Fibroblast of mammary gland (primary cell): ENCODE results near the gene PDE6D.
A peak's percentile ranks its signal among the peaks of the same experiment; 100 is the strongest.

Experiments
- DNase-seq: peaks from one replicate; pipeline ENCODE4 v3.0.0-alpha.2; 2010; ENCODE audit warnings: low read depth
- H3K4me3 ChIP-seq: 2 replicates; pipeline ENCODE4 v1.5.1; 2011; ENCODE audit warnings: low read depth, mild to moderate bottlenecking, low read length, moderate library complexity; ENCODE audit not compliant: control insufficient read depth
- CTCF ChIP-seq: conservative IDR thresholded peaks from 2 replicates; pipeline ENCODE4 v1.5.1; 2011; ENCODE audit warnings: low read depth, low read length, inconsistent platforms; ENCODE audit not compliant: control insufficient read depth, insufficient read depth

Gene PDE6D

DNA sequence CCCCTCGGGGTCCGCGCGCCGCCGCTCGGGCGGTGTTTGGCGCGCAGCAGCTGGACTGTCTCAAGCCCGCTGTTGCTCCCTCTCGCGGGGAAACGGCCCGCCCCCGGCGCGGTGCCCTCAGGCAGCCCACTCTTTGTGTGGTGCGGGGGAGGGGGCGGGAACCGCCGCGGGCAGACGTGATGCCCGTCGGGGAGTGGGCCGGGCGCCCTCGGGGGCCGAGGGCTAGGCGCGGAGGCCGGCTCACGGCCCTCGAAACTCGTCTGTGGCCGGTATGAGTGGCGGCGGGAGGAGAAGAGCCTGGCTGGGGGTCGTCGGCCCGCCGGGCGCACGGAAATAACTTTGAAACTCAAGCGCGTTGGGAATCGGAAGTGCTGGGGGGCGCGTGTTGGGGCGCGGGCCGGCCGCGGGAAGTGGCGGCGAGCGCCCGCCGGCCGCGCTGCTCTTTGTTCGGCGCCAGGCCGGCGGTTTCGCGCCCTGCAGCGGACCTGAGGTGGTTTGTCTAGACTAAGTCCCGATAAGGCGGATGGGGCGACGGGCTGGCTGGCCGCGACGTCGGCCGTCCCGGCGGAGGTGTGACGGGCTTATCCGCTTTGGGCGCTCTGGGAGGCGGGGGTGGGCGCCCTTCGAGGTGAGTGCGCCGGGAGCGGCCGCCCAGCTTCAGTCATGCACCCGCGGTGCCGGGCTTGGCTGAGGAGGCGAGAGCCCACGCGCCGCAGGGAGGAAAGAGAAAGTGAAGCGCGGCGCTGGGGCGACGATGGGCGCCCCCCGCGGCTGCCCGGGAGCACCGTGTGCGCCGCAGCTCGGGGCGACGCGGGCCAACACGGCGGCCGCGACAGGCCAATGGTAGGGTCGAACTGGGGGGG, 72.1 kb downstream of the PDE6D start:
- peak; percentile 25 for DNase-seq
- no peak for TF ChIP-seq CTCF
- H3K4me3 ChIP-seq: peak overlapping the region; percentile 75

DNA sequence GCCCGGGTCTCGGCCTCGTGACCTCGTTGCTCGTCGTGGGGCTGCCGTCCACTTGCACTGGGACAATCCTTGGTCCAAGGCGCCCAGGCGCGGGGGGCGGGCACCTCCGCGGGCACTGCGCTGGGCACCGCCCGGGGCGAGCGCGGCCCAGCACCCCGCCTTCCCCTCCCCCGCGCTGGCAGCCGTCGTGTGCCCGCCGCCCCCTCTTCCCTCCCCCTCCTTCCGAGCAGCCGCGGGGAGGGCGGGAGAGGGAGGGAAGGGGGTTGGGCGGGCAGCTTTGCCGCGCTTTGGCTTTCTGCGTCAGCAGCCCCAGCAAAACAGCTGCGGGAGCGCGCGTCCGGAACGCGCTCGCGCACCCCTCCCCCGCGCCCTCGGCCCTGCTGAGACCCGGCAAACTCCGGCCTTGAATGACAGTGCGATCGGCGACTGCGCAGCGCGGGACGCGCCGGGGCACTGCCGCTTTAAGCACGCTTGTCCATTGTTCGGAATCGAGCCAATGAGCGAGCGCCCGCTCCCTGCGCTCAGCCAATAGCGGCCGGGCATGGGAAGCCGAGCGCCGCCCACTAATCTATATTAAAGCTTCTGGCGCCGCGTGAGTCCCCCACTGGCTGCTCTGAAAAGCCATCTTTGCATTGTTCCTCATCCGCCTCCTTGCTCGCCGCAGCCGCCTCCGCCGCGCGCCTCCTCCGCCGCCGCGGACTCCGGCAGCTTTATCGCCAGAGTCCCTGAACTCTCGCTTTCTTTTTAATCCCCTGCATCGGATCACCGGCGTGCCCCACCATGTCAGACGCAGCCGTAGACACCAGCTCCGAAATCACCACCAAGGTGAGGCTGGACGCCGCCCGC, 72.9 kb downstream of the PDE6D start, which contains the start of gene PTMA:
TSS of gene PTMA (plus strand) at position 599 of the 846 bp plus-strand sequence. CDS start at position 781, 182 bp downstream.
- TF ChIP-seq CTCF: no peak
- peak; percentile 100 for DNase-seq
- peak within 1 kb of the TSS; percentile 75 for H3K4me3 ChIP-seq

DNA sequence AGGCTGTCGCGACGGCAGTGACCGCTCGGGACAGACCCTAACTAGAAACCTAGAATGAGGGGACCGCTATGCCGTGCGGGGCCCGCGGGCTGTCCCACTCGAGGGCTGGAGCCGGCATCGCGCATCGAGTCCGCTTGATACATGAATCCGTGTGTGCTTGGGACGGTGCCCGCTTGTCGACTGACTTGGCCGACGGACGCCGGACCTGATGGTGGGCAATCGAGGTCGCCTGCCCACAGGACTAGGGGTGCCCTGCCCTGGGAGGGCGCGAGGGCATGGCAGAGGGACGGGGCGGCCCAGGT, 73.5 kb downstream of the PDE6D start:
- DNase-seq: peak; percentile 43
- H3K4me3 ChIP-seq: peak overlapping the region; percentile 71

GRCh38 chr2:231706731-231707624, 74.1 kb downstream of the PDE6D start:
- peak; percentile 99 for DNase-seq

More for the DNA sequence above, 73.5 kb downstream of the PDE6D start:
- TF ChIP-seq CTCF: no peak

DNA sequence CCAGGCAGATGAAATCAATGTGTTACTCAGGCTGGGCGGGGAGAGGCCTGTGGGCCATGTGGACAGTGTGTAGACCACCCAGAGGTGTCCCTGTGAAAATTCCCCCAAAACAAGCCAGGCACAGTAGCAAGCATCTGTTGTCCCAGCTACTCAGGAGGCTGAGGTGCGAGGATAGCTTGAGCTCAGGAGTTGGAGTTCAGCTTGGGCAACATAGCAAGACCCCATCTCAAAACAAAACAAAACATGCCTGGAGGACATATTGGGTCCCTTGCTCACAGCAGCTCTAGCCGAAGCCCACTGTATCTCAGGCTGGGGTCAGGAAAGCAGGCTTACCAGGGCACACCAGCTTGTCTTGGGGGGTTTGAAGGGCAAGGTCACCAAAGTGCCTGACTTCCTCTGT, 77.1 kb downstream of the PDE6D start:
- H3K4me3 ChIP-seq: no peak overlapping the region
- no peak for TF ChIP-seq CTCF
- no peak for DNase-seq

More at GRCh38 chr2:231706731-231707624, 74.1 kb downstream of the PDE6D start:
- TF ChIP-seq CTCF: peak; percentile 77
- peak overlapping the region; percentile 71 for H3K4me3 ChIP-seq
